Neutrophil (primary cell): Measurements from ENCODE around the gene CCDC180.
"Not testable (repeated sequence)": the region's sequence is repeated elsewhere in the genome, so short reads cannot be mapped to it uniquely, and the experiment has no call there.

ENCODE experiments used
- H3K27ac ChIP-seq: fragments of 200-600 bp; sonication (generic); 2 replicates; pipeline ENCODE4 v1.5.1; 2016; ENCODE audit warnings: mild to moderate bottlenecking, moderate library complexity
- H3K27me3 ChIP-seq: fragments of 200-600 bp; sonication (generic); 2 replicates; pipeline ENCODE4 v1.6.0; 2016; ENCODE audit warnings: mild to moderate bottlenecking
- H3K36me3 ChIP-seq: fragments of 200-600 bp; sonication (generic); 2 replicates; pipeline ENCODE4 v1.5.1; 2017
- H3K4me1 ChIP-seq, 2 experiments: fragments of 200-600 bp in 1 of 2; sonication (generic) in 1 of 2; 1 replicate in 1 of 2; 2 replicates in 1 of 2; pipeline versions ENCODE4 v1.5.1 to v1.6.1; 2013 to 2016; ENCODE audit warnings: low read depth in 1 of 2, low read length in 1 of 2, mild to moderate bottlenecking in 1 of 2, moderate library complexity in 1 of 2; ENCODE audit not compliant: control insufficient read depth in 1 of 2, insufficient read depth in 1 of 2
- H3K4me3 ChIP-seq, 2 experiments: fragments of 200-600 bp in 1 of 2; sonication (generic) in 1 of 2; 1 replicate in 1 of 2; 2 replicates in 1 of 2; pipeline ENCODE4 v1.5.1; 2013 to 2016; ENCODE audit warnings: low read depth in 1 of 2, low read length in 1 of 2, mild to moderate bottlenecking in 1 of 2, moderate library complexity in 1 of 2
- H3K9me3 ChIP-seq: fragments of 200-600 bp; sonication (generic); 2 replicates; pipeline ENCODE4 v1.5.1; 2016
- CTCF ChIP-seq: fragments of 200-600 bp; sonication (generic); IDR thresholded peaks from 2 replicates; pipeline ENCODE4 v1.5.1; 2016; ENCODE audit warnings: antibody characterized with exemption

CCDC180 gene

GRCh38 chr9:97307500-97308163, at the start of gene CCDC180:
TSS of gene CCDC180 (plus strand) at chr9:97307659. CDS start at chr9:97308064, 405 bp downstream.
- Histone ChIP-seq H3K9me3 (no peaks in the 10 kb centered on the region), H3K36me3 (no peaks in the 10 kb centered on the region), H3K27ac (no peak within 1 kb of the TSS), H3K27me3 (peaks cover 18% of the 10 kb centered on the region), H3K4me1 (no peaks in the 10 kb centered on the region), H3K4me3 (no peak within 1 kb of the TSS)
- TF ChIP-seq CTCF, result no peak

- H3K27ac ChIP-seq, H3K36me3 ChIP-seq, H3K9me3 ChIP-seq, H3K4me1 ChIP-seq, H3K27me3 ChIP-seq, H3K4me3 ChIP-seq: not testable (repeated sequence)
These were observed 47.5 kb upstream of the CCDC180 start for GRCh38 chr9:97259834-97260514.

GRCh38 chr9:97271292-97271691, 36.2 kb upstream of the CCDC180 start:
- Histone ChIP-seq H3K27ac (no peak overlapping the region), H3K27me3 (no peaks in the 10 kb centered on the region)
- TF ChIP-seq CTCF, result no peak

GRCh38 chr9:97272072-97272471, 35.4 kb upstream of the CCDC180 start:
- H3K4me1 ChIP-seq, result no peaks in the 10 kb centered on the region
- no peak overlapping the region for H3K27ac ChIP-seq
- no peak overlapping the region for H3K4me3 ChIP-seq
- no peaks in the 10 kb centered on the region for H3K36me3 ChIP-seq
- no peaks in the 10 kb centered on the region for H3K9me3 ChIP-seq
- TF ChIP-seq CTCF, result no peak
- H3K27me3 ChIP-seq, result no peaks in the 10 kb centered on the region

More at GRCh38 chr9:97271292-97271691, 36.2 kb upstream of the CCDC180 start:
- no peaks in the 10 kb centered on the region for H3K9me3 ChIP-seq
- H3K4me3 ChIP-seq, result no peak overlapping the region
- no peaks in the 10 kb centered on the region for H3K36me3 ChIP-seq
- no peaks in the 10 kb centered on the region for H3K4me1 ChIP-seq

GRCh38 chr9:97276310-97276852, 31.1 kb upstream of the CCDC180 start:
- no peak for TF ChIP-seq CTCF
- H3K27ac ChIP-seq, result no peak overlapping the region
- H3K4me3 ChIP-seq, result no peak overlapping the region
- no peaks in the 10 kb centered on the region for H3K27me3 ChIP-seq
- H3K36me3 ChIP-seq, result peaks cover 9% of the 10 kb centered on the region
- H3K4me1 ChIP-seq, result no peaks in the 10 kb centered on the region
- H3K9me3 ChIP-seq, result no peaks in the 10 kb centered on the region

- no peak for TF ChIP-seq CTCF
- Histone ChIP-seq H3K9me3 (no peaks in the 10 kb centered on the region), H3K27me3 (no peaks in the 10 kb centered on the region), H3K36me3 (peaks cover 9% of the 10 kb centered on the region), H3K4me1 (no peaks in the 10 kb centered on the region), H3K27ac (no peak overlapping the region), H3K4me3 (no peak overlapping the region)
These were observed 29.5 kb upstream of the CCDC180 start for GRCh38 chr9:97277953-97278352.
